H1 (cell line): ENCODE measurements around the gene SERPINB5. TPM values are rescaled to one million over a fixed set of nuclear protein-coding genes. Genes with fewer than 3 reads are reported as not detected.

Experiments used
- CTCF ChIA-PET: fragments of 300-600 bp; sonication (Branson Sonifier 250); formaldehyde crosslinking; loops from one replicate; lab custom pipeline; 2021; ENCODE audit not compliant: partially characterized antibody; lab: Charles Lee
- POLR2A ChIA-PET: fragments of 300-600 bp; sonication (Branson Sonifier 250); formaldehyde crosslinking; loops from one replicate; lab custom pipeline; 2021; ENCODE audit warnings: inconsistent platforms; ENCODE audit not compliant: partially characterized antibody; lab: Charles Lee
- DNase-seq, 2 experiments: peaks; one replicate each; pipeline versions ENCODE4 v3.0.0 to v3.0.0-alpha.2; 2010 to 2022; ENCODE audit warnings: low spot score in 2 of 2, low read depth in 1 of 2, mixed read lengths in 1 of 2
- FAIRE-seq: peaks from 2 replicates; lab custom pipeline; 2011; peaks lifted over from hg19 to GRCh38; lab: Jason Lieb, UNC
- H2AFZ ChIP-seq: 2 replicates; pipeline ENCODE4 v1.8.1; 2012; ENCODE audit warnings: low read length, inconsistent platforms
- H2AK5ac ChIP-seq: 2 replicates; pipeline ENCODE4 v1.6.1; 2013; ENCODE audit warnings: low read depth, low read length
- H2BK120ac ChIP-seq: replicated peaks from 2 replicates; pipeline ENCODE3; 2013; ENCODE audit warnings: low read depth, low read length, inconsistent platforms
- H2BK12ac ChIP-seq: 2 replicates; pipeline ENCODE4 v1.6.1; 2013; ENCODE audit warnings: low read depth, low read length
- H2BK15ac ChIP-seq: 2 replicates; pipeline ENCODE4 v1.6.1; 2013; ENCODE audit warnings: low read length
- H2BK20ac ChIP-seq: 2 replicates; pipeline ENCODE4 v1.6.1; 2013; ENCODE audit warnings: low read length
- H2BK5ac ChIP-seq: 2 replicates; pipeline ENCODE4 v1.6.1; 2013; ENCODE audit warnings: low read depth, low read length
- H3K14ac ChIP-seq: 2 replicates; pipeline ENCODE4 v1.6.1; 2013; ENCODE audit warnings: inconsistent platforms; ENCODE audit not compliant: insufficient read length
- H3K18ac ChIP-seq: 2 replicates; pipeline ENCODE4 v1.6.1; 2013; ENCODE audit warnings: low read length; ENCODE audit errors: extremely low read depth
- H3K23ac ChIP-seq: 2 replicates; pipeline ENCODE4 v1.6.1; 2013; ENCODE audit warnings: inconsistent platforms; ENCODE audit not compliant: insufficient read length
- H3K23me2 ChIP-seq: 2 replicates; pipeline ENCODE4 v1.6.1; 2013; ENCODE audit warnings: low read depth, low read length
- H3K27ac ChIP-seq: 2 replicates; pipeline ENCODE4 v1.6.1; 2011; ENCODE audit warnings: low read depth, low read length, inconsistent platforms
- H3K27me3 ChIP-seq, 4 experiments: replicated peaks in 1 of 4; 1 replicate in 1 of 4; 2 replicates in 3 of 4; pipeline versions ENCODE4 v1.6.1 to v1.8.1; 2011 to 2013; ENCODE audit warnings: low read length in 3 of 4, mild to moderate bottlenecking in 3 of 4, inconsistent platforms in 2 of 4, mixed read lengths in 2 of 4, moderate library complexity in 1 of 4; ENCODE audit not compliant: control insufficient read depth in 3 of 4, insufficient read depth in 3 of 4; ENCODE audit errors: extremely low read depth in 1 of 4
- H3K36me3 ChIP-seq, 4 experiments: 2 replicates each; pipeline versions ENCODE4 v1.6.1 to v1.8.1; 2011 to 2013; ENCODE audit warnings: mild to moderate bottlenecking in 4 of 4, low read length in 3 of 4, moderate library complexity in 2 of 4, control low read depth in 1 of 4, inconsistent platforms in 1 of 4; ENCODE audit not compliant: insufficient read depth in 4 of 4, control insufficient read depth in 2 of 4
- H3K4ac ChIP-seq: replicated peaks from 2 replicates; pipeline ENCODE3; 2013; ENCODE audit warnings: low read length, low read depth, mixed read lengths, inconsistent platforms; ENCODE audit not compliant: insufficient read length
- H3K4me1 ChIP-seq, 4 experiments: replicated peaks in 1 of 4; 1 replicate in 1 of 4; 2 replicates in 3 of 4; pipeline versions ENCODE4 v1.6.1 to v1.8.1; 2011 to 2013; ENCODE audit warnings: low read length in 3 of 4, inconsistent platforms in 2 of 4, mixed read lengths in 1 of 4; ENCODE audit not compliant: insufficient read depth in 4 of 4, control insufficient read depth in 3 of 4
- H3K4me2 ChIP-seq, 2 experiments: 2 replicates each; pipeline versions ENCODE4 v1.6.1 to v1.8.1; 2011 to 2013; ENCODE audit warnings: low read depth in 2 of 2, low read length in 2 of 2, control low read depth in 1 of 2, inconsistent platforms in 1 of 2, mild to moderate bottlenecking in 1 of 2; ENCODE audit not compliant: insufficient read depth in 1 of 2
- H3K4me3 ChIP-seq, 4 experiments: fragments of 200-600, 300-600 bp in 1 of 4; sonication (generic), shearing (Covaris generic), sonication (Bioruptor Twin) in 1 of 4; 2 replicates each; pipeline versions ENCODE4 v1.5.1 to v1.8.1; 2011 to 2016; ENCODE audit warnings: low read length in 4 of 4, low read depth in 3 of 4, control low read depth in 2 of 4, inconsistent platforms in 2 of 4, mild to moderate bottlenecking in 2 of 4, mixed read lengths in 1 of 4, moderate library complexity in 1 of 4; ENCODE audit not compliant: insufficient read depth in 2 of 4; ENCODE audit errors: extremely low read depth in 1 of 4
- H3K56ac ChIP-seq: replicated peaks from 2 replicates; pipeline ENCODE3; 2013; ENCODE audit warnings: low read depth, mild to moderate bottlenecking, mixed read lengths, low read length, inconsistent platforms; ENCODE audit not compliant: insufficient read length
- H3K79me1 ChIP-seq: 2 replicates; pipeline ENCODE4 v1.6.1; 2013; ENCODE audit warnings: low read depth, low read length, control low read depth
- H3K79me2 ChIP-seq, 2 experiments: 2 replicates each; pipeline versions ENCODE4 v1.6.1 to v1.8.1; 2012 to 2013; ENCODE audit warnings: low read length in 2 of 2, mild to moderate bottlenecking in 2 of 2, inconsistent platforms in 1 of 2; ENCODE audit not compliant: insufficient read depth in 2 of 2, control insufficient read depth in 1 of 2
- H3K9ac ChIP-seq, 4 experiments: replicated peaks in 1 of 4; 1 replicate in 1 of 4; 2 replicates in 3 of 4; pipeline versions ENCODE4 v1.6.1 to v1.8.1; 2011 to 2013; ENCODE audit warnings: low read depth in 3 of 4, low read length in 3 of 4, control low read depth in 2 of 4, mild to moderate bottlenecking in 2 of 4, moderate library complexity in 2 of 4, inconsistent platforms in 1 of 4; ENCODE audit errors: extremely low read depth in 1 of 4
- H3K9me3 ChIP-seq, 2 experiments: 2 replicates each; pipeline versions ENCODE4 v1.6.1 to v1.8.1; 2012 to 2013; ENCODE audit warnings: mild to moderate bottlenecking in 2 of 2, moderate library complexity in 2 of 2, control low read depth in 1 of 2, inconsistent platforms in 1 of 2, low read depth in 1 of 2, low read length in 1 of 2, mixed read lengths in 1 of 2; ENCODE audit not compliant: insufficient read depth in 2 of 2
- H4K20me1 ChIP-seq, 2 experiments: replicated peaks in 1 of 2; 2 replicates each; pipeline versions ENCODE3 to v1.8.1; 2011 to 2013; ENCODE audit warnings: inconsistent platforms in 2 of 2, low read length in 2 of 2, mild to moderate bottlenecking in 1 of 2; ENCODE audit not compliant: insufficient read depth in 2 of 2, control insufficient read depth in 1 of 2
- H4K5ac ChIP-seq: 2 replicates; pipeline ENCODE4 v1.6.1; 2013; ENCODE audit warnings: low read length, low read depth, mixed read lengths, inconsistent platforms; ENCODE audit not compliant: insufficient read length
- H4K8ac ChIP-seq: 2 replicates; pipeline ENCODE4 v1.8.0; 2013; ENCODE audit warnings: mild to moderate bottlenecking, moderate library complexity, low read length, inconsistent platforms; ENCODE audit not compliant: insufficient read depth; ENCODE audit errors: extremely low read depth
- H4K91ac ChIP-seq: replicated peaks from 2 replicates; pipeline ENCODE3; 2013; ENCODE audit warnings: low read length, mixed read lengths, inconsistent platforms; ENCODE audit not compliant: insufficient read length
- KDM5A ChIP-seq: fragments of 200-600 bp; IDR thresholded peaks from 2 replicates; pipeline ENCODE4 v1.7.1; 2012; ENCODE audit warnings: mild to moderate bottlenecking, low read length, inconsistent platforms, mixed read lengths
- RAD21 ChIP-seq, 2 experiments: IDR thresholded peaks in 1 of 2; conservative IDR thresholded peaks in 1 of 2; 2 replicates each; pipeline ENCODE4 v1.6.1; 2011; ENCODE audit warnings: low read depth in 2 of 2, low read length in 2 of 2, improper control_type of control experiment in 1 of 2, inconsistent platforms in 1 of 2, mild to moderate bottlenecking in 1 of 2, moderate library complexity in 1 of 2
- TBP ChIP-seq: IDR thresholded peaks from 2 replicates; pipeline ENCODE4 v1.6.1; 2011; ENCODE audit warnings: low read depth, low read length, improper control_type of control experiment
- WGBS, 2 experiments: shearing (Covaris generic) in 1 of 2; methylation state at CpG; one replicate each; pipeline versions ENCODE4 v1.1.6 to v1.1.7; 2013 to 2015; ENCODE audit warnings: low lambda C conversion rate in 2 of 2, mixed read lengths in 2 of 2, inconsistent platforms in 1 of 2, low coverage in 1 of 2, missing lambda C conversion rate in 1 of 2; ENCODE audit not compliant: insufficient replicate concordance in 2 of 2, insufficient coverage in 1 of 2, insufficient read length in 1 of 2; ENCODE audit errors: extremely low coverage in 1 of 2, missing lambda C conversion rate in 1 of 2; 5-methylcytosine and 5-hydroxymethylcytosine counted together
- polyA plus RNA-seq, 7 experiments: library from polyadenylated mRNA; depleted of rRNA in 3 of 7; stranded (reverse) in 5 of 7; unstranded in 2 of 7; fragments of >200 nt in 5 of 7; fragments of 200-250 nt in 2 of 7; gene quantifications; 1 replicate in 5 of 7; 2 replicates in 1 of 7; 4 replicates in 1 of 7; pipeline versions ENCODE4 v1.2.1 to v1.2.3, GENCODE V29; 2011 to 2013; ENCODE audit warnings: missing spikeins in 2 of 7, mixed read lengths in 2 of 7
- total RNA-seq: library from RNA; stranded (reverse); fragmentation: NEBNext Ultra II Directional; extraction: Animal tissue kit (Norgen Biotek cat#: 25700); gene quantifications from 2 replicates; pipeline ENCODE4 v1.2.1, GENCODE V29; 2021
- TF ChIP-seq, protein P1 (sequence below), 3 experiments: IDR thresholded peaks; 1 replicate in 2 of 3; 2 replicates in 1 of 3; pipeline versions ENCODE4 v1.5.1 to v1.6.1; 2011; ENCODE audit warnings: low read length in 3 of 3, mild to moderate bottlenecking in 3 of 3, inconsistent platforms in 2 of 3, low read depth in 1 of 3, moderate library complexity in 1 of 3; ENCODE audit not compliant: insufficient read depth in 1 of 3; ENCODE audit errors: control extremely low read depth in 1 of 3

Gene SERPINB5
- total and polyA plus RNA-seq, 2 of the 8 experiments (the other 6 are each of a cell fraction or from before 2014, with no cell fraction given) = 0.03 TPM; not detected in 1

DNA sequence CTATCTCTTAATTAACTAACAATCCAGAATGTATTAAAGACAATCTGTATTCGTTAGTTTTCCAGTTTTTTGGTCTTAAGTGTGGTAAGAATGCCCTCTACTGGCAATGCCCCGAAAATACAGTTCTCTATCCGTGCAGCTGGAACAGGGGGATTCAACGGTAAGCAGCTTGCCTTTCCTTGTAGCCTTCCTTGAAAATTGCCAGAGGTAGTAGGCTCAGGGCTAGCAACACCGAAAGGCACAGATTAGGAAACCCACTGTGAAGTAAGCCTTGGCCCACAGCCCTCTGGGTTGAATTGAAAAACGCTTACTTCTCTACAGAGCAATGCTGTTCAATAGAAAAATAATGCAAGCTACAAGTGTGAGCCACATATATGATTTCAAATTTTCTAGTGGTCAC is 37.4 kb upstream of the SERPINB5 start:
- Histone ChIP-seq H3K4me3 (no peak overlapping the region), H3K14ac (no peak overlapping the region), H4K91ac (no peak overlapping the region), H3K27me3 (no peaks in the 10 kb centered on the region), H2AK5ac (no peak overlapping the region), H3K36me3 (no peaks in the 10 kb centered on the region), H3K18ac (no peak overlapping the region), H2BK5ac (no peak overlapping the region), H3K27ac (no peak overlapping the region), H3K9me3 (no peaks in the 10 kb centered on the region), H3K79me1 (no peaks in the 10 kb centered on the region), H3K9ac (no peak overlapping the region), H2BK120ac (no peak overlapping the region), H2BK20ac (no peak overlapping the region), H4K20me1 (peaks cover 0 to 2% of the 10 kb centered on the region in 2 experiments), H2BK15ac (no peak overlapping the region), H3K23ac (no peak overlapping the region), H3K56ac (no peak overlapping the region), H4K5ac (no peak overlapping the region), H3K23me2 (no peaks in the 10 kb centered on the region), H3K79me2 (no peaks in the 10 kb centered on the region), H3K4me1 (no peaks in the 10 kb centered on the region), H4K8ac (no peak overlapping the region), H2AFZ (no peak overlapping the region), H3K4ac (no peak overlapping the region), H3K4me2 (no peak overlapping the region), H2BK12ac (no peak overlapping the region)
- TF ChIP-seq, protein P1, sequence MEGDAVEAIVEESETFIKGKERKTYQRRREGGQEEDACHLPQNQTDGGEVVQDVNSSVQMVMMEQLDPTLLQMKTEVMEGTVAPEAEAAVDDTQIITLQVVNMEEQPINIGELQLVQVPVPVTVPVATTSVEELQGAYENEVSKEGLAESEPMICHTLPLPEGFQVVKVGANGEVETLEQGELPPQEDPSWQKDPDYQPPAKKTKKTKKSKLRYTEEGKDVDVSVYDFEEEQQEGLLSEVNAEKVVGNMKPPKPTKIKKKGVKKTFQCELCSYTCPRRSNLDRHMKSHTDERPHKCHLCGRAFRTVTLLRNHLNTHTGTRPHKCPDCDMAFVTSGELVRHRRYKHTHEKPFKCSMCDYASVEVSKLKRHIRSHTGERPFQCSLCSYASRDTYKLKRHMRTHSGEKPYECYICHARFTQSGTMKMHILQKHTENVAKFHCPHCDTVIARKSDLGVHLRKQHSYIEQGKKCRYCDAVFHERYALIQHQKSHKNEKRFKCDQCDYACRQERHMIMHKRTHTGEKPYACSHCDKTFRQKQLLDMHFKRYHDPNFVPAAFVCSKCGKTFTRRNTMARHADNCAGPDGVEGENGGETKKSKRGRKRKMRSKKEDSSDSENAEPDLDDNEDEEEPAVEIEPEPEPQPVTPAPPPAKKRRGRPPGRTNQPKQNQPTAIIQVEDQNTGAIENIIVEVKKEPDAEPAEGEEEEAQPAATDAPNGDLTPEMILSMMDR (IDR thresholded peaks at IDR 0.05; ENCODE audit: control extremely low read depth in 1 of 3, insufficient read depth in 1 of 3, low read depth in 1 of 3, low read length in 3 of 3) = peak; percentile 13 to 83 (median 70)
- TF ChIP-seq TBP (peak; percentile 13; the same call in 1 of the 2 replicates), RAD21 (IDR thresholded peaks at IDR 0.05 in 1 of 2, conservative IDR thresholded peaks at IDR 0.05 in 1 of 2; ENCODE audit: low read depth in 2 of 2, low read length in 2 of 2) (peak; percentile 86), KDM5A (no peak)
- DNase-seq (peak; percentile 43 to 61), FAIRE-seq (peak; percentile 84)
- CTCF ChIA-PET = interaction anchor here (0.6 to 4.6 kb wide), 51 partner anchors 9 to 1475 kb away, joined by 3 to 35 read pairs (median 4); partner anchors contain the start of gene VPS4B
- POLR2A ChIA-PET = interaction anchor here (1.1 to 1.2 kb wide), 2 partner anchors 17 to 73 kb away, joined by 3 to 6 read pairs; partner anchors contain the start of gene VPS4B
- 25% methylated on average over 6 of the region's 6 CpGs; no CpG with 5 or more reads in 1 of the 2 experiments for WGBS, 2 experiments
